ENCODE measurements around the gene SULT2B1. TPM values are rescaled to one million over a fixed set of nuclear protein-coding genes. Genes with fewer than 3 reads are reported as not detected.
"Not testable (repeated sequence)": the region's sequence is repeated elsewhere in the genome, so short reads cannot be mapped to it uniquely, and the experiment has no call there.

Gene SULT2B1
- total RNA-seq, 2 experiments from 2014 or later, result not detected

DNA sequence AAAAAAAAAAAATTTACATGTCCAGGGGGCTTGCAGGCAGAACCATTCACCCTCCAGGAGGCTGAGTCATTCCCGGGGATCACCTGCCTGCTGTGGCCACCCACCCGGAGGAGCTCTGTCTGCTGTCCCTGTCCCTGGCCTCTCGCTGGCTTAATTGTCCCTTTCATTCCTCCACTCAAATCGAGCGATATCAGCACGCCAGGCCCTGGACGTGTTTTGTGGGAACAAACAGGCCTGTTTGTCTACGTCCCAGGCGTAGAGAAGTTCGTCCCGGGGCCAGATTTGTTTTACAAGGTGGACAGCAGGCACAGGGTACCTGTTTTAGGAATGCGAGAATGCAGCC, 21.2 kb downstream of the SULT2B1 start:
- H3K9me3 Mint-ChIP-seq, result no peaks in the 10 kb centered on the region
- CTCF ChIA-PET, result no interaction called here
- Histone ChIP-seq H3K27ac (ENCODE audit: low read depth in 1 of 2, low read length in 2 of 2) (no peak overlapping the region), H3K27me3 (ENCODE audit: control insufficient read depth in 1 of 2, insufficient read depth in 2 of 2, low read length in 2 of 2) (no peaks in the 10 kb centered on the region), H3K4me1 (ENCODE audit: insufficient read depth, low read length) (peaks cover 4% of the 10 kb centered on the region), H3K4me3 (ENCODE audit: low read length) (no peak overlapping the region), H3K9me3 (ENCODE audit: control insufficient read depth in 1 of 2, insufficient read depth in 1 of 2, low read length in 2 of 2) (no peaks in the 10 kb centered on the region), H3K36me3 (ENCODE audit: insufficient read depth, low read length) (no peaks in the 10 kb centered on the region)
- TF ChIP-seq, protein P1, sequence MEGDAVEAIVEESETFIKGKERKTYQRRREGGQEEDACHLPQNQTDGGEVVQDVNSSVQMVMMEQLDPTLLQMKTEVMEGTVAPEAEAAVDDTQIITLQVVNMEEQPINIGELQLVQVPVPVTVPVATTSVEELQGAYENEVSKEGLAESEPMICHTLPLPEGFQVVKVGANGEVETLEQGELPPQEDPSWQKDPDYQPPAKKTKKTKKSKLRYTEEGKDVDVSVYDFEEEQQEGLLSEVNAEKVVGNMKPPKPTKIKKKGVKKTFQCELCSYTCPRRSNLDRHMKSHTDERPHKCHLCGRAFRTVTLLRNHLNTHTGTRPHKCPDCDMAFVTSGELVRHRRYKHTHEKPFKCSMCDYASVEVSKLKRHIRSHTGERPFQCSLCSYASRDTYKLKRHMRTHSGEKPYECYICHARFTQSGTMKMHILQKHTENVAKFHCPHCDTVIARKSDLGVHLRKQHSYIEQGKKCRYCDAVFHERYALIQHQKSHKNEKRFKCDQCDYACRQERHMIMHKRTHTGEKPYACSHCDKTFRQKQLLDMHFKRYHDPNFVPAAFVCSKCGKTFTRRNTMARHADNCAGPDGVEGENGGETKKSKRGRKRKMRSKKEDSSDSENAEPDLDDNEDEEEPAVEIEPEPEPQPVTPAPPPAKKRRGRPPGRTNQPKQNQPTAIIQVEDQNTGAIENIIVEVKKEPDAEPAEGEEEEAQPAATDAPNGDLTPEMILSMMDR (IDR thresholded peaks at IDR 0.05), result no peak
- H3K36me3 Mint-ChIP-seq (ENCODE audit: low read depth), result no peaks in the 10 kb centered on the region
- H3K27ac Mint-ChIP-seq, result no peak overlapping the region
- DNase-seq (no peak), ATAC-seq (ENCODE audit: poor library complexity) (no peak)
- H3K27me3 Mint-ChIP-seq, result peaks cover 5% of the 10 kb centered on the region
- no peaks in the 10 kb centered on the region for H3K4me1 Mint-ChIP-seq (ENCODE audit: low read depth)
- POLR2A ChIA-PET, result no interaction called here
- intact Hi-C loops (cut with DNase I, micrococcal nuclease), result no loop called here
- H3K4me3 Mint-ChIP-seq, result no peak overlapping the region

DNA sequence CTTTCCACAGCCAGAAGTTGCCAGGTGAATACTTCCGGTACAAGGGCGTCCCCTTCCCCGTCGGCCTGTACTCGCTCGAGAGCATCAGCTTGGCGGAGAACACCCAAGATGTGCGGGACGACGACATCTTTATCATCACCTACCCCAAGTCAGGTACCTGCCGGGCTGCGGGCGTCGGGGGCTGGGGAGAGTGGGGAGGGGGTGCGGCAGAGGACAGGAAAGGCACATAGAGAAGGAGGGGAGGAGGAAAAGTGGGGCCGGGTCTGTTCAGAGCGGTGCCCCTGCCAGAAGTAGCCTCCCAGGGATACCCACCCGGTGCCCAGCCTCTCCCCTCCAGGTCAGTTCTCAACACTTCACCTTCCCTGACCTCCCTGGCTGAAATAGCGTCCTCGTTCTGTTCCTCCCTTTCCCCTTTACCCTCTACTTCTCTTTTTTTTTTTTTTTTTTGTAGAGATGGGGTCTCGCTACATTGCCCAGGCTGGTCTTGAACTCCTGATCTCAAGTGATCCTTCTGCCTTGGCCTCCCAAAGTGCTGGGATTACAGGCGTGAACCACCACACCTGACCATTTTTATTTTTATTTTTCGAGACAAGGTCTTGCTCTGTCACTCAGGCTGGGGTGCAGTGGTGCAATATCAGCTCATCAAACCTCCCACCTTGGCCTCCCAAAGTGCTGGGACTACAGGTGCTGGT, 24.1 kb downstream of the SULT2B1 start:
- ChIA-PET POLR2A (no interaction called here), CTCF (no interaction called here)
- Histone ChIP-seq H3K4me1 (ENCODE audit: insufficient read depth, low read length) (peaks cover 4% of the 10 kb centered on the region), H3K4me3 (ENCODE audit: low read length) (no peak overlapping the region), H3K36me3 (ENCODE audit: insufficient read depth, low read length) (no peaks in the 10 kb centered on the region), H3K27me3 (ENCODE audit: control insufficient read depth in 1 of 2, insufficient read depth in 2 of 2, low read length in 2 of 2) (no peaks in the 10 kb centered on the region), H3K27ac (ENCODE audit: low read depth in 1 of 2, low read length in 2 of 2) (no peak overlapping the region), H3K9me3 (ENCODE audit: control insufficient read depth in 1 of 2, insufficient read depth in 1 of 2, low read length in 2 of 2) (no peaks in the 10 kb centered on the region)
- Mint-ChIP-seq H3K27me3 (no peaks in the 10 kb centered on the region), H3K4me1 (ENCODE audit: low read depth) (no peaks in the 10 kb centered on the region), H3K9me3 (no peaks in the 10 kb centered on the region), H3K27ac (no peak overlapping the region), H3K4me3 (no peak overlapping the region), H3K36me3 (ENCODE audit: low read depth) (no peaks in the 10 kb centered on the region)
- intact Hi-C loops (cut with DNase I, micrococcal nuclease), result no loop called here
- no peak for DNase-seq
- no peak for ATAC-seq (ENCODE audit: poor library complexity)
- TF ChIP-seq, protein P1 (IDR thresholded peaks at IDR 0.05), result no peak

DNA sequence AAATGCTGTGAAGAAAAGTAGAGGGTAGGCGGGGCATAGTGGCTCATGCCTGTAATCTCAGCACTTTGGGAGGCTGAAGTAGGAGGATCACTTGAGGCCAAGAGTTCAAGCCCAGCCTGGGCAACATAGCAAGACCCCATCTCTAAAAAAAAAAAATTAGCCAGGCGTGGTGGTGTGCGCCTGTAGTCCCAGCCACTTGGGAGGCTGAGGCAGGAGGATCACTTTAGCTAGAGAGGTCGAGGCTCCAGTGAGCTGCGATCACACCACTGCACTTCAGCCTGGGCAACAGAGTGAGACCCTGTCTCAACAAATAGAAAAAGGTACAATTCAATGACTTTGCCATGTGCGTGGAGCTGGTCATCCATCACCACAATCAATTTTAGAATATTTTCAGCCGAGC, 25.9 kb downstream of the SULT2B1 start:
- H3K36me3 ChIP-seq (ENCODE audit: insufficient read depth, low read length); H3K27me3 Mint-ChIP-seq; POLR2A ChIA-PET; H3K9me3 ChIP-seq (ENCODE audit: control insufficient read depth in 1 of 2, insufficient read depth in 1 of 2, low read length in 2 of 2); H3K4me3 Mint-ChIP-seq; H3K27ac Mint-ChIP-seq; H3K36me3 Mint-ChIP-seq (ENCODE audit: low read depth); H3K4me1 ChIP-seq (ENCODE audit: insufficient read depth, low read length); H3K27me3 ChIP-seq (ENCODE audit: control insufficient read depth in 1 of 2, insufficient read depth in 2 of 2, low read length in 2 of 2); ATAC-seq (ENCODE audit: poor library complexity); intact Hi-C loops (cut with DNase I, micrococcal nuclease); H3K4me3 ChIP-seq (ENCODE audit: low read length); H3K27ac ChIP-seq (ENCODE audit: low read depth in 1 of 2, low read length in 2 of 2); DNase-seq; H3K9me3 Mint-ChIP-seq; H3K4me1 Mint-ChIP-seq (ENCODE audit: low read depth); CTCF ChIA-PET: not testable (repeated sequence)

DNA sequence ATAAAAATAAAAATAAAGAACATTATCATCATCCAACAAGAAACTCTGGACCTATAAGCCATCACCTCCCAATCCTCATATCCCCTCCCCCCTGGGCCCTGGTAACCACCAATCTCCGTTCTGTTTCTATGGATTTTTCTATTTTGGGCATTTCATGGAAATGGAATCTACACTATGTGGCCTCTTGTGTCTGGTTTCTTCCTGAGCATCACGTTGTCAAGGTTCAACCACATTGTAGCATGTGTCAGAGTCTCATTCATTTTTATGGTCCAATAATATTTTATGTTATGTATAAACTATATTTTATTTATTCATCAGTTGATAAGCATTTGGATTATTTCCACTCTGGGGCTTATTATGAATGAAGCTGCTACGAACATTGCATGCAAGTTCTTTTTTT, 26.9 kb downstream of the SULT2B1 start:
- no peaks in the 10 kb centered on the region for H3K27me3 Mint-ChIP-seq
- ATAC-seq (ENCODE audit: poor library complexity) (no peak), DNase-seq (no peak)
- Histone ChIP-seq H3K4me3 (ENCODE audit: low read length) (no peak overlapping the region), H3K27me3 (ENCODE audit: control insufficient read depth in 1 of 2, insufficient read depth in 2 of 2, low read length in 2 of 2) (no peaks in the 10 kb centered on the region), H3K27ac (ENCODE audit: low read depth in 1 of 2, low read length in 2 of 2) (no peak overlapping the region), H3K9me3 (ENCODE audit: control insufficient read depth in 1 of 2, insufficient read depth in 1 of 2, low read length in 2 of 2) (no peaks in the 10 kb centered on the region), H3K36me3 (ENCODE audit: insufficient read depth, low read length) (no peaks in the 10 kb centered on the region), H3K4me1 (ENCODE audit: insufficient read depth, low read length) (peaks cover 5% of the 10 kb centered on the region)
- TF ChIP-seq, protein P1 (IDR thresholded peaks at IDR 0.05), result no peak
- no peaks in the 10 kb centered on the region for H3K4me1 Mint-ChIP-seq (ENCODE audit: low read depth)
- no peaks in the 10 kb centered on the region for H3K36me3 Mint-ChIP-seq (ENCODE audit: low read depth)
- H3K9me3 Mint-ChIP-seq, result no peaks in the 10 kb centered on the region
- ChIA-PET CTCF (no interaction called here), POLR2A (no interaction called here)
- H3K27ac Mint-ChIP-seq, result no peak overlapping the region
- intact Hi-C loops (cut with DNase I, micrococcal nuclease), result no loop called here
- H3K4me3 Mint-ChIP-seq, result no peak overlapping the region
